Stimulated activated CD4-positive, alpha-beta T cell treated with anti-CD3 and anti-CD28 coated beads, Interleukin-1b, Interleukin-23, amount 100 ng/mL, for 48 hours (primary cell): Measurements from ENCODE around the gene PRRG1.
"Not testable (repeated sequence)": the region's sequence is repeated elsewhere in the genome, so short reads cannot be mapped to it uniquely, and the experiment has no call there.

Source experiments
- DNase-seq: peaks from one replicate; pipeline ENCODE4 v3.0.0-alpha.2; 2020

The PRRG1 gene

DNA sequence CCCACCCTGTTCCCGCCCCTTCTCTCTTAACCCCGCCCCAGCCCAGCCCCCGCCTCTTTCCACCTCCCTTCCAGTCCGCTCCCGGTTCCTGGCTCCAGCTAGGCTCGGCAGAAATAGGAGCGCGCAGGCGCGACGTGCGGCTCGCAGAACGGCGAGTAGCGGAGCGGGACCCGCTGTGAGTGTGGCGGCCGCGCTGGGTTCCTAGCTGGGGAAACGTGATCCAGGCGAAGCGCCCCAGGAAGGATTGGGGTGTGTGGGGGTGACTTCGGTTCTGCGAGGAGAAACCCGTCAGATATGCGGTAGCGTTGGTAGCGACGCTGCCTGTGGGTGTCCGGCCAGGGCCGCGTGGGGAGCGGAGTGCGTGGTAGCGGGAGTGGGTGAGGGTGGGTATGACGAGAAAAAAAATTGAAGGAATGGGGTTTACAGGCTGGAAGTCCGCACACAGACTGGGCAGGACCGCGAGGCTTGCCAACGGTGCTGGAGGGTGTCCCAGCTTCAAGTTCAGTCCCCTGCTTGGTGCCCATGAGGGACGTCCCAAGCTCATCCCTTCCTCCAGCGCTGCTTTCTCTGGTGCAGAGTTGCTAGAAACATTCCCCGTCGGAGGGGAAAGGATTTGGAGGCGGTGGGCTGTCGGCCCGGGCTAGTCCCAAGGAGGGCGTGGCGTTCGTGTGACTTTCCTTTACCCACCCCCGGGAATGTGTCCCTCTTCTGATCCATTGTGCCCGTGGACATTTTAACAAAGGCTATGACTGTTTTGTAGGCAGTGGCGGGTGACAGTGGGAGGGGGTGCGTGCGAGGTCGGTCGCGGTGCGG lies at the start of gene PRRG1:
Gene PRRG1 (plus strand): TSS at position 144 of the 813 bp plus-strand sequence. CDS start 56,886 bp downstream, outside the sequence.
- no peak for DNase-seq

DNA sequence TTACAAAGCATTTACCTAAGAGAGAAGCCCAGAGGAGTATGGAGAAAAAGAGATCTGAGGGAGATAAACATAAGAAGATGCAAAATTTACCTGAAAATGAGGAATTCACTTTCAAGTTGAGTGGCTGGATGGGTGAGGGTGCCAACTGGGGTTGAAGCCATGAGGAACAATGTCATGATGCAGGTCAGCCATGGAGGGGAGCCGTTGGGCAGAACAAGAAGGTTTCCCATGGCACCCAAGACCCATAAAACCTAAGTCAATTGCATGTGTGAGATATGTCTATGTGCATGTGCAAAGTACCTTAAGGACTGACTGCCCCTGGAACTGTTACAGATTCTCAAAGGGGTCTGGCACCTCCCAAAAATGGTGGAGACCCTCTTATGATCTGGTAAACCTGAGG lies 46.6 kb upstream of the PRRG1 start:
- DNase-seq: no peak

DNA sequence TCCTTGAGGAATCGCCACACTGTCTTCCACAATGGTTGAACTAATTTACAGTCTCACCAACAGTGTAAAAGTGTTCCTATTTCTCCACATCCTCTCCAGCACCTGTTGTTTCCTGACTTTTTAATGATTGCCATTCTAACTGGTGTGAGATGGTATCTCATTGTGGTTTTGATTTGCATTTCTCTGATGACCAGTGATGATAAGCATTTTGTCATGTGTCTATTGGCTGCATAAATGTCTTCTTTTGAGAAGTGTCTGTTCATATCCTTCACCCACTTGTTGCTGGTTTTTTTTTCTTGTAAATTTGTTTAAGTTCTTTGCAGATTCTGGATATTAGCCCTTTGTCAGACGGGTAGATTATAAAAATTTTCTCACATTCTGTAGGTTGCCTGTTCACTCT lies 43.9 kb upstream of the PRRG1 start:
- not testable (repeated sequence) for DNase-seq

DNA sequence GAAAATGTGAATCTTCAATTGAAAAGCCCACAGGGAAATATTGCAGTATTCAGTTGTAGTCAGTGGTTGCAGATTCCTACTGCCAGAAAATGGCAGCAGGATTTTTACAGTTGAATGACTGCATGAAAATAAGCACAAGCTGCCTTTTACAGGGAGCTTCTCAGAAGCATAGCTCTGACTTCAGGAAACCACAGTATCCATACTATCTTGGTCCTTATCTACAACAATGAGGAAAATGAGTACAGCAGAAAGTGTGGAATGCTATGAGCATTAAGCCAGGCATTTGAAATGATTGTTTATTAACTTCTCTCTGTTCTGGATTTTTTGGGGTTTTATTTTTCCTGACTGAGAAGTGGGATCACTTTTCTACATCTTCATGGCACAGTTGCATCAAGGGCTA lies 34.6 kb upstream of the PRRG1 start:
- no peak for DNase-seq

DNA sequence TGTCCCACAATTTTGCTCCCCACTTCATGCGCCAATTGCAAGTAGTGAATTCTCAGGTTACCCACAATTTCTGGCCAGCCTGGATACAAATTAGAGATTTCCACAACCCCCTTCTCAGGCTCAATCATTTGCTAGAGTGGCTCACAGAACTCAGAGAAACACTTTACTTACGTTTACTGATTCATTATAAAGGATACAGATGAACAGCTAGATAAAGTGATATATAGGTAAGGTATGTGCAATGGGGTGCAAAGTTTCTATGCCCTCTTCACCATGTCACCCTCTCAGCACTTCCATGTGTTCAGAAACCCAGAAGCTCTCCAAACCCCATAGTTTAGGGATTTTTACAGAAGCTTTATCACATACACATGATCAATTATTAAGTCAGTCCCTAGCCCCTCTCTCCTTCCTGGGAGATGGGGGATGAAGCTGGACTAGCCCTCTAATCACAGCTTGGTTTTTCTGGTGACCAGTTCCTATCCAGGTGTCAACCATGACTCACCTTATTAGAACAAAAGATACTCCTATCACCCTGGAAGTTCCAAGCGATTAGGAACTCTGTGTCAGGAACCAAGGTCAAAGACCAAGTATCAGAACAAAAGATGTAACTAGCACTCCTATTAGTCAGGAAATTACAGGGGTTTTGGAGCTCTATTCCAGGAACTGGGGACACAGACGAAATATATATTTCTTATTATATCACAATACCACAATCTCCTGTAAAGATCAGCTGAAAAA lies 33.5 kb upstream of the PRRG1 start:
- no peak for DNase-seq

DNA sequence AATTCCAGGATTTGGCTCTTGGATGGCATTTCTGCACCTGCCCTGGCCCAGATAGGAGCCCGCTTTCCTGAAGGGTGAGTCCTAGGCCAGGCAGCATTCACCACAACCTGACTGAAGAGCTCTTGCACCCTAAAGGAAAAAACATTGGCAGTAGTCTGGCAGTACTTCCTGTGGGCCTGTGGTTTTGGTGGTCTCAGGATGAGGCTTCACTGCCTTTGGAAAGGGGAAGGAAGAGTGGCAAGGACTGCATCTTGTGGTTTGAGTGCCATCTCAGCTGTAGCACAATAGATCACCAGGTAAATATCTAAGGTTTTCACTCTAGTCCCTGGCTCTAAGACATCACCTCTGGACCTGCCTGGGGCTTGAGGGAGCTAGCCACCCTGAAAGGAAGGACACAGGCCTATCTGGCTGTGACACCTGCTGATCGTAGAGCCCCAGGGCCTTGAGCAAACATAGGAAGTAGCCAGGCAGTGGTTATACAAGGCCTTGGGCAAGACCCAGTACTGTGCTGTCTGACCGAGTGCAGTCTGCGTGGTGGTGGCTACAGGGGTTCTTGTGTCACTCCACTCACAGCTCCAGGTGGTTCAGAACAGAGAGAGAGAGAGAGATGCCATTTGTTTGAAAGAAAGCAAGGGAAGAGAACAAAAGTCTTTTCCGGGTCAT lies 28.5 kb upstream of the PRRG1 start:
- DNase-seq: no peak

DNA sequence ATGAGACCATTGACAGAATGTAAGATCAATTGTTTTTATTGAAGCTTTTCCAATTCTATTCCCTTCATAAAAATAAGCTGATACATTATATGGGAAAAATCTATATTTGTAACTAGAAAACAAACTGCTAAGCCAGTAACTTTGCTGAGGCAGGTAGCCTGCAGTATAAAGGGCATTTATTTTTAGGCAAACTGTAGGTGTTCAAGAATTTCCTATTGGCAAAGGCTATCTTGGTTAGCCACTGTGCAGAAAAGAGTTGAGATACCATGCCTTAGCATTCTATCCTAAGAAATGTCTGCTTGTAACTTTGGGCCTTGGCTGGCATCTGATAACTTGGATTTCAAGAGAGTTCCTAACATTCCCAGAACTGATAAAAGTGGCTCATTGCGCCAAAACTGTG lies 18.5 kb upstream of the PRRG1 start:
- no peak for DNase-seq

DNA sequence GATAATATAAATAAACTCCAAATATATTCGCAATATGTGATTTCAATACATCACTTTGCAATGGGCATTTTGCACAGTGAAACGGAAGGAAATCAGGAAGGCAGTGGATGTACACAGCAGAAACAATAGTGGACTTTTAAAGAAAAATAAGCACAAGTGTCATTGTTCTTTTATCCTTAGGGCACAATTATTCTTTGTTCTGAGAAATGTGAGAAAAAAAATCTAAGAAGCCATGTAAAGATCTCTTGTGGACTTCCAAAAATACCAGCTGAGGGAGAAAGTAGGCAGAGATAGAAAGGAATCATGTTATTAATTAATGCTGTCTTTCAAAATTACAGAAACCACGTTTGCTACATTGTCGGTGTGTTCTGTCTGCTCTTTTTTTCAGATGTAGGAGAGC lies 17.6 kb upstream of the PRRG1 start:
- DNase-seq: no peak

DNA sequence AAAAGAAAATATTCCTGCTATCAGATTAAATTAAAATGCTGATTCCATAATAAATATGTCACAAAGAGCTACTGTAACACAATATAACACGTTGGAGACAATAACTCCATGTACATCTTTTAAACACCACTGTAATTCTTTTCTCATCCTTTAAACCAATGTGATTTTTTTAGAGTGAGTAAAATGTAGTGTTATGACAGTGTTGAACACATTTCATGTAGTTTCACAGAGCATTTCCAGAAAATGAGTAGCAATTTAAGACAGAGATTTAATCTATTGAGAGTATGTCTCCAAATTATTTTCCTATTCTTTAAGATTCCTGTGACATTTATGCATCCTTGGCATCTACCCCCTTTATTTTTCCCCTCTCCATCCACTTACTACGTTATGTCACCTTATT lies 17.1 kb upstream of the PRRG1 start:
- no peak for DNase-seq

DNA sequence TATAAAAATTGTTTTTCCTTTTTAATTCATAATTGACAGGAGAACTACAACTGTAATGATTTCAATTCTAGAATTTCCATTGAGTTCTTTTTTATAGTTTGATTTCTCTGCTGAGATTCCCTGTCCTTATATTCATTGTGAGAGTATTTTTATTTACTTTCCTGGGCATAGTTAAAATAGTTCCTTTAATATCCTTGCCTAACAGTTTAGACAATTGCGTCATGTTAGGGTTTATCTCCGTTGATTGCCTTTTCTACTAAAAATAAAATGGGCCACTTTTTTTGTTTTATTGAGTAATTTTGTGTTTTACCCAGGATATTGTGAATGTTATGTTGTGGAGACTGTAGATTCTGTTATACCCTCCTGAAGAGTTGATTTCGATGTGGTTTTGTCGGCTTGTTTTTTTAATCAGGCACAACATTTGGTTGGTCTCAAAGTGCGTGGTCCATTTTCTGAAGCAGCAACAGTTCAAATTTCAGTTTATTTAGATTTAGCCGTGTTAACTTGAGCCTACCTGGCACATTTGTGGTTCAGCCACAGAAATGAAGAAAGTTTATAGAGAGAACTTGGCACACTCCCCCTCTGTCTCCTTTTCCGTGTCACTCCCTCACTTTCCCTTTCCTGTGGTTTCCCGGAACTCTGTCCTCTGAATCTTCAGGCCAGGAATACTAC lies 16.0 kb upstream of the PRRG1 start:
- no peak for DNase-seq

DNA sequence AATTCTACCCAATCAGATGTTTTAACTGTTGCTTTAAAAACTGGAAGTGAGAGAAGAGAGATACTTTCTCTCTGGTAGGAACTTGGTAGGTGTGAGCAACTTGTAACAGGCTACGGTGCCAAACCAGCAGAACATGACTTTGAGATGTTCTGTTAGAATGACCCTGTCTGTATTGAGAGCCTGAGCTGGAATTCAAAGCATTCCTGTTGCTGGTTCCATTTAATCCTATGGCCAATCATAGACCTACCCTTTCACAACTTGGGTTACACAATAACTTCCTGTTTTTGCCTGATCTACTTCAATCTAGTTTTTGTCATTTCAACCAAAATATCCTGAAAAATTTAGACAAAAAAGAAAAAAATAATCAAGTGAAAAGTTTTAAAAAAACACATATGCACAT lies 1.7 kb upstream of the PRRG1 start:
- no peak for DNase-seq

DNA sequence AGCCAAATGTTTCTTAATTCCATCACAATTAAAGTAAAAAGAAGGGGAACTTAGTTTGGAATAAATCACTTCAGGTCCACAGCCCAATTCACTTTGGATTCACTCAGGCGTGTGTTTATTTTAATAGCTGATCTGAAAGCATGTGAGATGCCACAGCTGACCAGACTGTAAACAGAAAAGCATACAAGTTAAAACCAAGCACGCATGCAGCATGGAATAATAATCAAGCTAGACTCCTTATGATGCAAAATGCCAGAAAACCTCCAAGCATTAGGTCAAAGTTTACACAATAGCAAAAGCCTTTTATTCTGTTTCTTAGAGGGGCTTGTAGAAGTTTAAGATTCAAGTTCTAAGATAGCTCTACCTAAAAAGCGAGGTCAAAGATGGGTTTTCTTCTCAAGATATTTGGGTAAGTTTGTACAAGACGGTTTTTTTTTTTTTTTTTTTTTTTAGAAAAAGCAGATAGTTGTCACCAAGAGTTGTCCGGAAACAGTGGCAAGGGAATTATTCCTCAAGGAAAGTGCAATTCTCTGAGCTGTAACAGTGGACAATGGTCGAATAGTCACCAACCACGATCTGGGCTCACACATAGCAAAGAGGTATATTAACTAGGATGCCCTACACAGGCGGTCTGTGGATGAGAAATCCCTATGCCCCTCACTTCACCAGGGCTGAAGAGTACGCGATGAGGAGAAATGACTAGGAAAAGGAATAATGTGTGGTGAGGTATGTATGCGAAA lies 763 bp upstream of the PRRG1 start:
- DNase-seq: no peak

DNA sequence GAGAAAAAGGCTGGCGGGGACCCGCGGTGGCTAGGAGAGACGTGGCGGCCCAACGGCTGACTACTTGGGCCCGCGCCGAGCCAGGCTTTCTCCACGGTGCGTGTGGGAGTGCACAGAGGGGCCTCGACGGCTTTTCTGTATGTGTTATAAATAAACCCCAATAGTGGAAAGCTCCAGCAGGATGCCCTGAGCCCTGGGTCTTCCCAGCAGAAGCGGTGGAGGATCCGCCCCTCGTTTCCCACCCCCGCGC lies 268 bp upstream of the PRRG1 start:
- no peak for DNase-seq

DNA sequence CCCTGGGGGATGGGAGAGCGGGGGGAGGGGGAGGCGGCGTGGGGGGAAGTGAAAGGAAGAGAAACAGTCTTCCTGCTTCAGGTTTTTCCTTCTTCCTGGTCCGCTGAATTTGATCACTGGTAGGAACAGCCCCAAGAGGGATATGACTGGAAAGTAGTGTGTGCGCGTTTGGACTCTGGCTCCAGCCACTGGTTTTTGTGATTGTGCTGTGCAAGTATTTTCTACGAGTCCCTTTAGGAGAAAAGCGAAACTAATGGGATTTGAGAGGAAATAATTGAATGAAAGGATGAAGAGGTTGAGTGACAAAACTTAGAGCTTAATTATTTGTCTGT lies 836 bp downstream of the PRRG1 start:
- DNase-seq: no peak

DNA sequence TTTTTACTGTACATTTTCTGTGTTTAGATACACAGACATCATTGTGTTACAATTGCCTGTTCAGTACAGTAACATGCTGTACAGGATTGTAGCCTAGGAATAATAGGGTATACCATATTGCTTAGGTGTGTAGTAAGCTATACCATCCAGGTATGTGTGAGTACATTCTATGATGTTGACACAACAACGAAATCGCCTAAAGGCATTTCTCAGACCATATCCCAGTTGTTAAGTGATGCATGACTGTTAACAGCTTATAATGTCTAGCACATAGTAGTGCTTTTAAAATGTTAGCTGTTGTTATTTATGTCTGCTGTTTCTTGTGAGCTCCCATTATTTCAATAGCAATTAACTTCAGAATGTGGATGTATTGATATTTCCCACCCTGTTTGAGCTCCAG lies 4.5 kb downstream of the PRRG1 start:
- no peak for DNase-seq

DNA sequence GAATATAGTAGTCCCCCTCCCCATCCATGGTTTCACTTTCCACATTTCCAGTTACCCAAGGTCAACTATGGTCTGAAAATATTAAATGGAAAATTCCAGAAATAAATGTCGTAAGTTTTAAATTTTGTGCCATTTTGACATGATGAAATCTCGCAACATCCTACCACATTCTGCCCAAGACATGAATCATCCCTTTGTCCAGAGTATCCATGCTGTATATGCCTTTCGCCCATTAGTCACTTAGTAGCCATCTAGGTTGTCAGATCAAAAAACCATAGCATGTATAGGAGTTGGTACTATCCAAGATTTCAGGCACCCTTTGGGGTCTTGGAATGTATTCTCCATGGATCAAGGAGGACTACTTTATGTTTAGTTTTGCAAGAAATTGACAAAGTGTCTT lies 8.3 kb downstream of the PRRG1 start:
- DNase-seq: no peak

DNA sequence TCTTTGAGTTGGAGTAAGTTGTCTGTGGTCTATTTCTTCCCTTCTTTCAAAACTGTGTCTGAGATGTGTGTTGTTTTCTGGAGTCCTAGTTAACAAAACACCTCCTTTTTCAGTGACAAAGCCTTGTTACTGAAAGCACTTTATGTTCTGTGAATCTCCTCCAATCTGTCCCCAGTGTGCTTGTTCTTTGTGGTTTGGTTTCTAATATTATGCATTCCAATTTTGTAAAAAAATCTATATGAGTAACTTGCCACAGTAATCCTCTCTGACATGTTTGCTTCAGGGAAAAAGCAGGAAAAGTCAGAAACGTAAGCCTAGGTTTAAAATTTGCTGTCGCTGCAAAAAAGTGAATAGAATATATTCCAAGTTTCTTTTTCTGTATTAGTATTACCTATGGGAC lies 12.4 kb downstream of the PRRG1 start:
- DNase-seq: no peak

DNA sequence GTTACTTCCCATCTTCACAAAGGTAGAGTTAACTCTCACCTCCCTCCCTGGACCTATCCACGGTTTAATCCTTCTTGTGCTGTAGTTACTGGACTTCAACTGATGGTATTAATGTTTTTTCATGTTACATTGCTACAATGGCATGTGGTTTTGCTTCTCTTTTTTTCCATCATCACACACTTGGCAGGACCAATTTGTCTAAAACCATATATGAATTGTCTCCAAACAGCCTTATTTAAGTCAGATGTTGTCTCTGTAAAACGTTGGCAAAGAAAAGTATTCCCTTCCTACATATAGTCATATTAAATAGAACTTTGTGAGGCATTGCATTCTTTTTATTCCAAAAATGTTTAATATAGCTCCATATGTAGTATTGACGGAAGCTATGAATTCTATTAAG lies 15.5 kb downstream of the PRRG1 start:
- no peak for DNase-seq

DNA sequence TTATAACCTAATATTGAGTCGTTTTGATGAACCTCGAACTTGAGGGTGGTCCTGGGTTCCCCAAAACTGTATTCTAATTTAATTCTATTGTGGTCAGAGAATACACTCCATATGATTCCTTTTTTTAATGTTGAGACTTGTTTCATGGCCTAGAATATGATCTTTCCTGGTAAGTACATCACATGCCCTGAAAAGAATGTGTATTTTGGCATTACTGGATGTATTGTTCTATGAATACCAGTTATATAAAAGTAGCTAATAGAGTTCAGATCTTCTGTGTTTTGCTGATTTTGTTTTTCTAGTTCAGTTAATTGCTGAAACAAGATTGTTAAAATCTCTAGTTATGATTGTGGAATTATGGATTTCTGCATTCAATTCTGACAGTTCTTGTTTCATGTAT lies 18.8 kb downstream of the PRRG1 start:
- DNase-seq: no peak

DNA sequence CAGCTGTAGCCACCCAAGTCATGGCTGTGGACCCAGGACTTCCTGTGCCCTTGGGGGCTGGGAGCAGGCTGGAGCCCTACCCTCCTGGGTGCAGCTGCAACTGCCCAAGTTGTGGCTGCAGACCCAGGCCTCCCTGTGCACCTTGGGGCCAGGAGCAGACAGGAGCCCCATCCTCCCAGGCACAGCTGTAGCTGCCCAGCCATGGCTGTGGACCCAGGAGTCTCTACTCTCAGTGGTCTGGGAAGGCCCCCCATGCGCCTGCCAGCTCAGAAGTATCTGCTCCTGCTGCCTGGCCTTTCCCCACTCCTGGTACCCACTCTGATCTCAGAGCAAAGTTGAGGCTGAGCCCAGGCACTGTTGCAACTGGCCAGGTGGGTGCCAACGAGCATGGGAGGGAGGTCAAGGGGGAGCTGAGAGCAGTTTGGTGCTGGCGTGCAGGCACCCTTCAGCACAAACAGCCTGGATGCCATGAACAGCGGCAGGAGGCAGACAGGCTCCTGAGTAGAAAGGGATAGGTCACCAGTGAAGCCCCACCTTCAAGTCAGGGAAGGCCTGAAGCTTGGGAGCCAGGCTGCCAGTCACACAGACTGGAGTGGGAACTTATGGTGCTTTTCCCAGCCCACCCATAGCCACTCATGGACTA lies 21.5 kb downstream of the PRRG1 start:
- no peak for DNase-seq

DNA sequence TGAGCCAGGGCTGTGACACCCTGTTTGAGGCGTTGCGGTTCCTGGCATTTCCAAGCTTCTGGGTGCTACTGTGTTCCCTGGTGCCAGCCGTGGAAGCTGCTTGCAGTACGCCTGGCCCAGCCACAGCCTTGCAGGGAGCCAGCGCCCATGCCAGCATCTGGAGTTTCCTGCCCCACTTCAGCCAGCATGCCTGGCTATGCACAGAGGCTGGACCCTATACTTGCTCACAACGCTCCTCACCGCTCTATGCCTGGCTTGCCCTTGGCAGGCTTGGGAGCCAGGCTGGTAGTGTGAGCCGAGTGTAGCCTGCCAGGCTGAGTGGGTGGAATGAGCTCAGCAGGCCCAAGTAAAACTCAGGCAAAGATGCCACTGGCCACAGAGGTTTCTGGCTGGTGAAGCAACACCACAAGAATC lies 22.4 kb downstream of the PRRG1 start:
- no peak for DNase-seq

DNA sequence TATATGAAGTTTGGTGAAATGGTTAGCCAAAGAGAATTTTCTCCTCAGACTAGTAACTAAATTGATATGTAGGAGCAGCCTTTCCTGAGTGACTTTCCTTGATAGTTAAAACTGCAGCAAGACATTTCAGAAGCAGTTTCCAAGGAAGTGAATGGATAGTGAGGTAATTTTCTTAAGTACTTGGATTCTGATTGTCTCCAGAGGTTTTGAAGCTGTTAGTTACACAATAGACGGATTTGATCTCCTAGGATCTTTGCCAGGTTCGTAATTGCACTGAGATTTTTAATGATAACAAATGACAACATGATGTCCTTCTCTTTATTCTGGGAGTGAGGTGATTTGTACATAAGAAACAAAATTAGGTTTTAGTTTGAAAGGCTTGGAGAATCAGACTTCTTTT lies 29.2 kb downstream of the PRRG1 start:
- no peak for DNase-seq

DNA sequence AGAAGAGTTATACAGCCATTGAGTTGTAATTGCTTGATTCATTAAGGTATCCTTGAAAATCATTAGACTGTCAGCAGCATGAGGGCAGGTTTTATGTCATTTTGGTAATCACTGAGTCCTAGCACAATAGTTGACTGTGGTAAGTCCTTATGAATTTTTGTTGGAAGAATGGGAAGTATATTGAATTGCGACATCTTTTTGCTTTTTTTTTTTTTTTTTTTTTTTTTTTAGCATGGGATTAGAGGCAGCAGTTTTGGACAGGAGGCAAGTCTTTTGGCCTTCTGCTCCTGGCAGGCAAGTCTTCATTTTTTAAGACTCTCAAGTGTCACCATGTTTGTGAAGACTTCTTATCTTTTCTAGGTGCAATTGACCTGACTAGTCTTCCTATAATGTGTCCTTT lies 29.7 kb downstream of the PRRG1 start:
- DNase-seq: no peak
